HG03039 (cell line): Measurements from ENCODE around the gene DOK7.

Source experiments
- ATAC-seq: cut with Tn5 transposase; IDR thresholded peaks from one replicate; pipeline ENCODE4 v1.9.1; 2021; ENCODE audit warnings: mild to moderate bottlenecking, moderate library complexity; ENCODE audit not compliant: unreplicated experiment

The DOK7 gene

GRCh38 chr4:3461515-3462291 lies 1.4 kb upstream of the DOK7 start:
- ATAC-seq, result no peak

DNA sequence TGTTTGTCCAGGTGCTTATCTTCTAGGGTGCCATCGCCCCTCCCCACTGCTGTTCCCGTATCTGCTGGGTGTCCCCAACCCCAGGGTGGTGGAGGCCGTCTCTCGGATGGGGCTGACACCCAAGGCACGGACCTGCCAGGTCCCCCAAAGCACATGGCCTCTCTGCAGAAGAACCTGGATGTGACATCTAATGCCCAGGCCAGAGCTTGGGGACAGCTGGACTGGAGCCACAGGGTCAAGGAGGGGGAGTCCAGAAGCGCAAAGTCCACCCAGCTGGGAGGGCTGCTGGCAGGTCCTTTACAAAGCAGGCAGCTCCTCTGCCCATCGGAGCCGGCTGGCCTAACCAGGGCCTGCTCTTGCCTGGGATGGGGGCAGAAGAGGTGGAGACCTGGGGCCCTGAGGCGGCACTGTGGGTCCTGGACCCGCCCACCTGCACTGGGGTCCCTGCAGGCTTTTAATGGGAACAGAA lies 751 bp upstream of the DOK7 start:
- no peak for ATAC-seq

GRCh38 chr4:3463556-3464348 lies 646 bp downstream of the DOK7 start:
- ATAC-seq, result no peak

DNA sequence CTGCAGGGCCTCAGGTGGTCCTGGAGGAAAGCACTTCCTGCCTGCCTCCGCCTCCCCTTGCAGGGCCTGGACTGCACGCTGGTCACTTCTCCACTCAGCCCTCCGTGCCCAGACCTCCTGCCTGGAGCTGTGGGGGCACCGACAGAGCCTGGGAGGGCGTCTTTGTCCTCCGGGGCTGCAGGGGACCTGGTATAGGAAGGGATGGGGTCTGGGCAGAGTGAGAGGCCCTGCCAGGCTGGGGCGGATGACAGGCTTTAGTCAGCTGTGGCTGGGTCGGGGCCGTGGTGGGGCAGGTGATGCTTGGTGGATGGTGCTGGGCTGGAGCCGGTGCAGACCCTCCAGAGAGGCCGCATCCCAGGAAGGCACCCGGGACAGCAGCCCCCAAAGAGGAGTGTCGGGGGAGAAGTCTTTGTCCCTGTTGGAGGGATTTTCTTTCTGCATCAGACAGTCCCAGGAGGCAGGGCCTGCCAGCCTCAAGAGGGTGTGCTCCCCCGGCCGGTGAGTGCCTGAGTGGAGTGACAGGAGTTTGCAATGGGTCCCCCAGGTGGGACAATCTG lies 1.3 kb downstream of the DOK7 start:
- no peak for ATAC-seq

GRCh38 chr4:3464911-3465697 lies 2.0 kb downstream of the DOK7 start:
- ATAC-seq, result no peak

GRCh38 chr4:3465698-3466671 lies 2.9 kb downstream of the DOK7 start:
- no peak for ATAC-seq

GRCh38 chr4:3466691-3467600 lies 3.8 kb downstream of the DOK7 start:
- ATAC-seq, result no peak

DNA sequence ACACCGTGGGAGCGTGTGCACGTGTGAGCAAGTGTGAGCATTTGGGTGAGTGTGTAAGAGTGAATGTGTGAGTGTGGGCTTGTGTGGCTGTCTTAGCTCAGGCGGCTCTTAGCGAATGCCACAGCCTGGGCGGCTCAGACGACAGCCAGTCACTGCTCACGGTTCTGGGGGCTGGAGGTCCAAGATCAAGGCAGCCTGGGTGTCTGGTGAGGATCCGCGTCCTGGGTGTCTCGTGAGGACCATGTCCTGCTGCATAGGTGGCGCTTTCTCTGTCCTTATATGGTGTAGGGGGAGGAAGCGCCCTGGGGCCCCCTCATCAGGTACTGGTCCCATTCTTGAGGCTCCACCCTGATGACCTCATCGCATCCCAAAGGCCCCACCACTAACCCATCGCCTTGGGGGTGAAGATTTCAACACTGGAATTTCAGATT lies 4.5 kb downstream of the DOK7 start:
- no peak for ATAC-seq

DNA sequence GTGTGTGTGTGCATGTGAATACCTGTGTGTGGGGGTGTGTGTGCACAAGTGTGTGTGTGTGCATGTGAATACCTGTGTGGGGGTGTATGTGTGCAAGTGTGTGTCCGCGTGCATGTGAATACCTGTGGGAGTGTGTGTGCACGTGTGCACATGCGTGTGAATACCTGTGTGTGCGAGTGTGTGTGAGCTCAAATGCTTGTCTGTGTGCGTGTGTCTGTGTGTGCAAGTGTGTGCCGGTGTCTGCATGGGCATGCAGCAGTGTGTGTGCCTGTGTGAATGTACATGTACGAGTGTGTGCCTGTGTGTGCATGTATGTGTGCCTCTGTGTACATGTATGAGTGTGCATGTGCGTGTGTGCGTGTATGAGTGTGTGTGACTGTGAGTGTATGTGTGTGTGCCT lies 5.0 kb downstream of the DOK7 start:
- no peak for ATAC-seq

DNA sequence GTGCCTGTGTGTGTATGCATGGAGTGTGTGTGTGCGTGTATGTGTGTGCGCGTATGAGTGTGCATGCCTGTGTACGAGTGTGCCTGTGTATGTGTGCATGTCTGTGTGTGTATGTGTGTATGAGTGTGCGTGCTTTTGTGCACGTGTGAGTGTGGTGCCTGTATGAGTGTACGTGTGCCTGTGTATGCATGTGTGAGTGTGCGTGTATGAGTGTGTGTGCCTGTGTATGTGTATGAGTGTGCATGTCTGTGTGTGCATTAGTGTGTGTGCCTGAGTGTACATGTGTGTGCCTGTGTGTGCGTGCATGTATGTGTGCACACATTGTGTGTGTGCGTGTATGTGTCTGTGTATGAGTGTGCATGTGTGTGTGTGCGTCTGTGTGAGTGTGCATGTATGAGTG lies 5.7 kb downstream of the DOK7 start:
- no peak for ATAC-seq

GRCh38 chr4:3469386-3470243 lies 6.5 kb downstream of the DOK7 start:
- no peak for ATAC-seq

DNA sequence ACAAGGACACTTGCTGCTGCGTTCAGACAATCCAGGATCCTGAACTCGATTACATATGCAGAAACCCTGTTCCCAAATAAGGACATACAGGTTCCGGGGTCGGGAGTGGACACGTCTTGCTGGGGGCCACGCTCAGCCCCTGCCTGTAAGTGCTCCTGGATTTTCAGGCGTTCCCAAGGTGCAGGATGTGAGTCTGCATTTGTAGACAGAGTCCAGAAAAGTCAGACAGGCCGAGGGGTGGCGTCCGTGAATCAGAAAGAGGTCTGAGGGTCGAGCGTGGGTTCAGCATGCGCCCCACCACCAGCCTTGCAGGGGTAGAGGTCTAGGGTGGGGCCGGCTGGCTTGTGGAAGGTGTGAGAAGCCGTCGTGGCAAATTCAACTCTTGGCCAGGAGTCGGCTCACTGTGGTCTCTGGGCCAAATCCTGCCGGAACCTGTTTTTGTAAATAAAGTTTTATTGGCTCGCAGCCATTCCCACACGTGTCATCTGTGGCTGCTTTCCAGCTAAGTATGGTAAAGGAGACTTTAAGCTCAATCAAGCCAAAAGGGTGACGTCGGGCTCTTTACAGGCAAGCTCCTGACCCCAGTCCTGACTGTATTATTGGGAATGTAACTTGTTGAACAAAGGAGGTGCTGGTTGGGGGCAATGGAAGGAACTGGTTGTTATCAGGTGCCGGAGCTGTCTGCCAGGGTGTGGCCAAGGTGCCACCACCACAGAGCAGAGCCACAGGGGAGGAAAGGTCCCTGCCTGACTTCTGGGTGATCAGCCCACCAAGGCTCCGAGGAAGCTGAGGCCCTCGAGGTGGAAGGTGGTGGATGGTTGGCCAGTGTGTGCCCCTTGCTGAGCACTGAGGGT lies 7.4 kb downstream of the DOK7 start:
- ATAC-seq, result no peak

GRCh38 chr4:3471098-3471760 lies 8.1 kb downstream of the DOK7 start:
- ATAC-seq, result no peak

GRCh38 chr4:3471886-3472285 lies 8.8 kb downstream of the DOK7 start:
- no peak for ATAC-seq

DNA sequence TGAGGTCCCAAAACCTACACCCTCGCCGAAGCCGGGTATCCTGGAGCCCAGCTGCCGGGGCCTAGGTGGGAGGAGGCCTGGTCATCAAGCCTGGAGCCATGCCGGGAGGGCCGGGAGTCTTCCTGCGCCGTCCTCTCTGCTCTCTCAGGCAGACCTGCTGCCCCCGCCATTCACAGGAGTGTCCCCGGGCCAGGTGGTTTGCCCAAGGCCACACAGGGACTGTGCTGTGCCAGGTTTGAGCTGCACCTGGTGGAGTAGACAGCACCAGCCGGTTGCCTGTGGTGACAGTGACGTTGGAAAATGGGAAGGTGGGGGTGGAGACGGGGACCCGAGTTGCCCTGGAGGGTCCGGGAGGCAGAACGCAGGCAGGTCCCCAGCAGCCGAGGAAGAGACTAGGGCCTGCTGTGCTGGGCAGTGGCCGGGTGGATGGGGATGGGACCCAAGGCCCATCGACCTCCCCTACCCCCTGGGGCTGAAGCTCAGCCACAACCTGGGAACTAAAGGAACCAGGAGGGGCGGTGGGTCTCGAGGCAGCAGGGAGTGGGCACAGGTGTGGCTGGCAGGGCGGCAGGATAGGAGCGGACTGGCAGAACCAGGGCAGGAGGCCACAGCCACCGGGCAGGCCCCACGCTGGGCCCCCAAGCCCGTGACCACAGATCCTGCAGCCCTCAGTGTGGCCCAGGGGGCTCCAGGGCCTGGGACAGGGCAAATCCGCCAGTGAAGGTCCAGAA lies 9.5 kb downstream of the DOK7 start:
- ATAC-seq, result no peak
